CD14-positive monocyte (primary cell): ENCODE results near the gene PRICKLE1. TPM values are rescaled to one million over a fixed set of nuclear protein-coding genes. Genes with fewer than 3 reads are reported as not detected.
A peak's percentile ranks its signal among the peaks of the same experiment; 100 is the strongest.

Source experiments
- DNase-seq, 3 donors: peaks; one replicate each; pipeline ENCODE4 v3.0.0-alpha.2; 2011 to 2022
- H2AFZ ChIP-seq: 2 replicates; pipeline ENCODE4 v1.6.0; 2012; ENCODE audit warnings: mild to moderate bottlenecking, low read depth, low read length, inconsistent platforms; ENCODE audit not compliant: insufficient read depth, poor library complexity, severe bottlenecking
- H3K27ac ChIP-seq, 2 donors: 1 replicate in 1 of 2; 2 replicates in 1 of 2; pipeline ENCODE4 v1.5.1; 2012 to 2013; ENCODE audit warnings: low read length in 2 of 2, control low read depth in 1 of 2, inconsistent platforms in 1 of 2, low read depth in 1 of 2, mild to moderate bottlenecking in 1 of 2
- H3K27me3 ChIP-seq, 2 donors: one replicate each; pipeline versions ENCODE4 v1.6.0 to v1.6.1; 2011 to 2013; ENCODE audit warnings: low read length in 2 of 2; ENCODE audit not compliant: control insufficient read depth in 2 of 2, insufficient read depth in 2 of 2
- H3K36me3 ChIP-seq, 2 donors: replicated peaks in 1 of 2; 1 replicate in 1 of 2; 2 replicates in 1 of 2; pipeline versions ENCODE4 v1.5.1 to v1.6.1; 2012 to 2013; ENCODE audit warnings: low read length in 2 of 2, control low read depth in 1 of 2, inconsistent platforms in 1 of 2, mild to moderate bottlenecking in 1 of 2; ENCODE audit not compliant: insufficient read depth in 2 of 2, control insufficient read depth in 1 of 2
- H3K4me1 ChIP-seq, 2 donors: 1 replicate in 1 of 2; 2 replicates in 1 of 2; pipeline versions ENCODE4 v1.5.1 to v1.6.1; 2012 to 2013; ENCODE audit warnings: low read length in 2 of 2, control low read depth in 1 of 2, inconsistent platforms in 1 of 2, mild to moderate bottlenecking in 1 of 2, moderate library complexity in 1 of 2; ENCODE audit not compliant: insufficient read depth in 2 of 2, control insufficient read depth in 1 of 2
- H3K4me2 ChIP-seq: replicated peaks from 2 replicates; pipeline ENCODE3; 2012; ENCODE audit warnings: low read length, moderate library complexity, mild to moderate bottlenecking; ENCODE audit not compliant: poor library complexity, severe bottlenecking; ENCODE audit errors: extremely low read depth
- H3K4me3 ChIP-seq, 3 experiments: fragments of 200-600 bp in 1 of 3; sonication (generic) in 1 of 3; replicated peaks in 1 of 3; 1 replicate in 2 of 3; 2 replicates in 1 of 3; pipeline ENCODE4 v1.5.1; 2011 to 2013; ENCODE audit warnings: low read length in 3 of 3, mild to moderate bottlenecking in 3 of 3, control low read depth in 2 of 3, low read depth in 2 of 3, inconsistent platforms in 1 of 3, moderate library complexity in 1 of 3
- H3K79me2 ChIP-seq: 2 replicates; pipeline ENCODE4 v1.6.0; 2012; ENCODE audit warnings: mild to moderate bottlenecking, control low read depth, inconsistent platforms, low read length, moderate library complexity; ENCODE audit not compliant: insufficient read depth
- H3K9ac ChIP-seq: 2 replicates; pipeline ENCODE4 v1.6.0; 2017; ENCODE audit warnings: low read length, mild to moderate bottlenecking; ENCODE audit not compliant: insufficient read depth, poor library complexity, severe bottlenecking
- H3K9me3 ChIP-seq, 2 donors: replicated peaks in 1 of 2; 1 replicate in 1 of 2; 2 replicates in 1 of 2; pipeline versions ENCODE4 v1.5.1 to v1.6.1; 2012 to 2013; ENCODE audit warnings: low read length in 2 of 2, control low read depth in 1 of 2; ENCODE audit not compliant: control insufficient read depth in 1 of 2, insufficient read depth in 1 of 2
- H4K20me1 ChIP-seq: 2 replicates; pipeline ENCODE4 v1.6.0; 2012; ENCODE audit warnings: mild to moderate bottlenecking, low read length, control low read depth, moderate library complexity; ENCODE audit not compliant: insufficient read depth
- H3K27ac Mint-ChIP-seq, 7 donors: one replicate each; pipeline ENCODE4 v1.8.0; 2020; ENCODE audit warnings: mild to moderate bottlenecking in 7 of 7, mixed read lengths in 7 of 7, moderate library complexity in 6 of 7, inconsistent platforms in 2 of 7
- H3K27me3 Mint-ChIP-seq, 3 donors: one replicate each; pipeline ENCODE4 v1.8.0; 2021 to 2022; ENCODE audit warnings: low read depth in 3 of 3, mild to moderate bottlenecking in 3 of 3, mixed read lengths in 3 of 3, moderate library complexity in 3 of 3, inconsistent platforms in 1 of 3
- H3K36me3 Mint-ChIP-seq, 2 donors: one replicate each; pipeline ENCODE4 v1.8.0; 2020; ENCODE audit warnings: mixed read lengths in 2 of 2, inconsistent platforms in 1 of 2, mild to moderate bottlenecking in 1 of 2
- H3K4me1 Mint-ChIP-seq: one replicate; pipeline ENCODE4 v1.8.0; 2020; ENCODE audit warnings: mild to moderate bottlenecking, mixed read lengths
- H3K4me3 Mint-ChIP-seq, 2 donors: one replicate each; pipeline ENCODE4 v1.8.0; 2020; ENCODE audit warnings: mild to moderate bottlenecking in 2 of 2, mixed read lengths in 2 of 2, moderate library complexity in 1 of 2
- H3K9me3 Mint-ChIP-seq, 7 donors: one replicate each; pipeline ENCODE4 v1.8.0; 2020 to 2022; ENCODE audit warnings: mixed read lengths in 7 of 7, mild to moderate bottlenecking in 6 of 7, moderate library complexity in 6 of 7, inconsistent platforms in 2 of 7
- WGBS: methylation state at CpG from one replicate; pipeline ENCODE4 v1.1.5; 2013; ENCODE audit warnings: missing lambda C conversion rate; ENCODE audit not compliant: insufficient coverage; 5-methylcytosine and 5-hydroxymethylcytosine counted together
- intact Hi-C, 2 donors: fragments of 100-400 bp; cut with micrococcal nuclease; formaldehyde crosslinking; loops; one replicate each; pipeline versions ENCODE4 v1.15.0 to v1.15.1; 2023
- polyA plus RNA-seq, 3 donors: library from polyadenylated mRNA; depleted of rRNA in 1 of 3; unstranded in 2 of 3; stranded (reverse) in 1 of 3; fragments of 300-500 nt in 2 of 3; fragments of >200 nt in 1 of 3; fragmentation: Illumina TruSeq in 2 of 3; gene quantifications; 1 replicate in 2 of 3; 2 replicates in 1 of 3; pipeline ENCODE4 v1.2.3, GENCODE V29; 2012 to 2021
- TF ChIP-seq, protein P1 (sequence below): fragments of 200-600 bp; IDR thresholded peaks from one replicate; pipeline ENCODE4 v1.8.0; 2022; ENCODE audit warnings: antibody characterized with exemption, mild to moderate bottlenecking

PRICKLE1 gene
- polyA plus RNA-seq, 3 donors: 1.3 to 5.1 (median 2.6) TPM

DNA sequence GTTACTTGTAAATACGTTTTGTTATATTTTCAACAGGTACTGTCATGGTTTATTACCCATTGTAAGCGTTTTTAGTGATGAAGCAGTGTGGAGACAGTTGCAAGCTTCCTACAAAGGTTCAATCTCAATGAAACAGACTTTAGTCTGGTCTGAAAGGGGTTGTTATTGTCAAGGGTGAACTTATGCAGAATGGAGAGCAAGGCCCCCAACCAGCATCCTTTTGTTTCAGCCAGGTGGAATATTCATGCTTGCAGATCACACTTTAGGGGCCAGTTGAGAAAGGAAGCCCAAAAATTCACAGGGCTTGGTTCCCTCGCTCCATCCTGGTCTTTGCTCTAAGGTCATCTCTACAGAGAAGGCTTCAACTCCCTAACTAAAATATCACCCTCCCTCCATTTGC, 103.7 kb downstream of the PRICKLE1 start:
- no peak overlapping the region for H3K4me2 ChIP-seq
- no peak overlapping the region for H2AFZ ChIP-seq
- no peak overlapping the region for H3K9ac ChIP-seq
- H3K27ac Mint-ChIP-seq: no peak overlapping the region
- H3K9me3 Mint-ChIP-seq: peaks cover 0 to 13% (median 6%) of the 10 kb centered on the region in 7 donors
- TF ChIP-seq, protein P1, sequence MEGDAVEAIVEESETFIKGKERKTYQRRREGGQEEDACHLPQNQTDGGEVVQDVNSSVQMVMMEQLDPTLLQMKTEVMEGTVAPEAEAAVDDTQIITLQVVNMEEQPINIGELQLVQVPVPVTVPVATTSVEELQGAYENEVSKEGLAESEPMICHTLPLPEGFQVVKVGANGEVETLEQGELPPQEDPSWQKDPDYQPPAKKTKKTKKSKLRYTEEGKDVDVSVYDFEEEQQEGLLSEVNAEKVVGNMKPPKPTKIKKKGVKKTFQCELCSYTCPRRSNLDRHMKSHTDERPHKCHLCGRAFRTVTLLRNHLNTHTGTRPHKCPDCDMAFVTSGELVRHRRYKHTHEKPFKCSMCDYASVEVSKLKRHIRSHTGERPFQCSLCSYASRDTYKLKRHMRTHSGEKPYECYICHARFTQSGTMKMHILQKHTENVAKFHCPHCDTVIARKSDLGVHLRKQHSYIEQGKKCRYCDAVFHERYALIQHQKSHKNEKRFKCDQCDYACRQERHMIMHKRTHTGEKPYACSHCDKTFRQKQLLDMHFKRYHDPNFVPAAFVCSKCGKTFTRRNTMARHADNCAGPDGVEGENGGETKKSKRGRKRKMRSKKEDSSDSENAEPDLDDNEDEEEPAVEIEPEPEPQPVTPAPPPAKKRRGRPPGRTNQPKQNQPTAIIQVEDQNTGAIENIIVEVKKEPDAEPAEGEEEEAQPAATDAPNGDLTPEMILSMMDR: no peak
- H3K9me3 ChIP-seq: no peaks in the 10 kb centered on the region
- H3K4me1 Mint-ChIP-seq: peaks cover 17% of the 10 kb centered on the region
- peak overlapping the region in 1 of 2 donors; percentile 30 for H3K4me3 Mint-ChIP-seq
- H3K27ac ChIP-seq: no peak overlapping the region
- peaks cover 52 to 71% (median 55%) of the 10 kb centered on the region in 3 donors for H3K27me3 Mint-ChIP-seq
- peaks cover 6 to 7% of the 10 kb centered on the region in 2 donors for H3K36me3 Mint-ChIP-seq
- no peak overlapping the region for H3K4me3 ChIP-seq
- peaks cover 13 to 21% of the 10 kb centered on the region in 2 donors for H3K4me1 ChIP-seq
- DNase-seq: no peak
- intact Hi-C loops: no loop called here
- H3K79me2 ChIP-seq: no peaks in the 10 kb centered on the region
- no peaks in the 10 kb centered on the region for H3K36me3 ChIP-seq
- H4K20me1 ChIP-seq: no peaks in the 10 kb centered on the region
- peaks cover 49 to 64% of the 10 kb centered on the region in 2 donors for H3K27me3 ChIP-seq
- WGBS: no CpG with 5 or more reads among the region's 3 CpGs

DNA sequence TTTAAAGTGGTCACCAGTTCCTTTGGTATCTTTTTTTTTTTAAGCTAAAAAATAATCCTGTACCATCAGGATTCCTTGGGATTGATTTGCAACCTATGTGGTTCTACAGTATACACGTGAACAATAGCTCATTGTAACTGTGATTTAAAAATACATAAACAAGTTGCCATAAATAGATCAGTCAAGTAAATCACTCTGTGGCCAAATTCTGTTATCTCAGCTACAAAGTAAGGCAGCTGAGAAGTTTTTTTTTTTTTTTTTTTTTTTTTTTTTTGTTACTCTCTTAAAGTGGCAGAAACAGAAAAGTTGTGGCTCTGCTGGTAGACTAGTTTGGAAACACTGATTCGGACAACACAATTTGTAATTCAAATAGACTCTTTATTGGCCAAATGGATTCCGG, 104.5 kb downstream of the PRICKLE1 start:
- Histone ChIP-seq H3K27me3 (peaks cover 51 to 71% of the 10 kb centered on the region in 2 donors), H3K4me1 (peaks cover 13 to 21% of the 10 kb centered on the region in 2 donors), H3K79me2 (no peaks in the 10 kb centered on the region), H4K20me1 (no peaks in the 10 kb centered on the region), H3K9ac (no peak overlapping the region), H3K4me3 (no peak overlapping the region), H3K36me3 (no peaks in the 10 kb centered on the region), H3K9me3 (no peaks in the 10 kb centered on the region), H3K4me2 (no peak overlapping the region), H3K27ac (no peak overlapping the region), H2AFZ (no peak overlapping the region)
- Mint-ChIP-seq H3K4me1 (peaks cover 17% of the 10 kb centered on the region), H3K4me3 (peak overlapping the region in 1 of 2 donors; percentile 97), H3K27me3 (peaks cover 53 to 75% (median 55%) of the 10 kb centered on the region in 3 donors), H3K9me3 (peaks cover 0 to 13% (median 6%) of the 10 kb centered on the region in 7 donors), H3K36me3 (peaks cover 6 to 7% of the 10 kb centered on the region in 2 donors), H3K27ac (no peak overlapping the region)
- intact Hi-C loops: no loop called here
- TF ChIP-seq, protein P1: no peak
- WGBS: 100% methylated on average over 1 of the region's 3 CpGs
- no peak for DNase-seq
